Measurements from ENCODE around the gene ELL. TPM values are rescaled to one million over a fixed set of nuclear protein-coding genes. Genes with fewer than 3 reads are reported as not detected.

The ELL gene
- total and polyA plus RNA-seq, 9 of the 15 experiments (the other 6 are each of a cell fraction or from before 2014, with no cell fraction given) = 0.24 to 22.5 (median 4.1) TPM

DNA sequence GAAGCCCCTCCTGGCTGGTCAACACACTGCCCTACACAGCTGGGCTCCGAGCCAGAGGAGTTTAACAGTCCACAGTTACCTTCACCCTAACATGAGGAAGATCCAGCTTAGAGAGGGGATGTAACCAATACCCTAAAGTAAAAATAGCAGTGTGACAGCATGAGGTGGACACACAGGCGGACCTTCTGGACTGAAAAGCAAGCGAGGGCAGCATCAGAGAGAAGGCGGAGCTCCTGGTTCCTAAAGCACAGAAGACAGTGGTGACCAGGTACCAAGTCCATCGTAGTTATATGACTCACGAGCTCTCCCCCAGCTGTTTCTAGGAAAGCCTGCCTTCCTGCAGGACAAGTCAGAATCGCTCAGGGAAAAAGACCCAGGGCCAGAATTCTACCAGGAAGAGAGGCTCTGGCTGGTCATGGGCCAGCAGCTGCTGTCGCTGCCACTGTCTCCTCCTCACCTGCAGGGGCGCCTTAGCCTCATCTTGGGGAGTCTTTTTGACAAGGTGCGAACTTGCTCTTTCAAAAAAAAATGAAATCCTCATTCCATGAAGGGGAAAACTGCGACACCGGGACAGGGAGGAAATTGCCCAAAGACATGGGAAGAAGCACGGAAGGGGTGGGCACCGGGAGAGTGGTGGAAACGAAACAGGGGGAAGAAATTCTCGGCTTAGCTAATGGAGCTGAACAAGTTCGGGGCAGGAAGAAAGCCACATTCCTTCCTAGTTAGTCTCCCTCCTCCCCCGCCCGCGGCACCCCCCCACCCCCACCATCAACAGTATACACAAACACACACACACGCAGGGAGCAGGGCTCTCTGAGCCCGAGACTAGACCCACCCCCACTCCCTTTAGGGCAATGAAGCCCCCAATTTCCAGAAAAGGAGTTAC, 1.7 kb downstream of the ELL start (continued):
- TF ChIP-seq JUND (IDR thresholded peaks at IDR 0.05; ENCODE audit: borderline replicate concordance, low read depth, low read length) = peak; percentile 51; the same call in 1 of the 2 replicates
- no peak for TF ChIP-seq JUND (tag; IDR thresholded peaks at IDR 0.05; ENCODE audit: borderline replicate concordance, low read depth, low read length)
- no peak for TF ChIP-seq RBBP5 (IDR thresholded peaks at IDR 0.05; ENCODE audit: borderline replicate concordance, insufficient read depth, low read length, poor library complexity, severe bottlenecking)
- peak; percentile 57; the same call in 1 of the 2 replicates for TF ChIP-seq KLF16 (IDR thresholded peaks at IDR 0.05)
- TF ChIP-seq SIN3A (IDR thresholded peaks at IDR 0.05; ENCODE audit: borderline replicate concordance in 2 of 2, control insufficient read depth in 1 of 2, low read depth in 2 of 2, low read length in 2 of 2) = no peak
- TF ChIP-seq, protein P1, sequence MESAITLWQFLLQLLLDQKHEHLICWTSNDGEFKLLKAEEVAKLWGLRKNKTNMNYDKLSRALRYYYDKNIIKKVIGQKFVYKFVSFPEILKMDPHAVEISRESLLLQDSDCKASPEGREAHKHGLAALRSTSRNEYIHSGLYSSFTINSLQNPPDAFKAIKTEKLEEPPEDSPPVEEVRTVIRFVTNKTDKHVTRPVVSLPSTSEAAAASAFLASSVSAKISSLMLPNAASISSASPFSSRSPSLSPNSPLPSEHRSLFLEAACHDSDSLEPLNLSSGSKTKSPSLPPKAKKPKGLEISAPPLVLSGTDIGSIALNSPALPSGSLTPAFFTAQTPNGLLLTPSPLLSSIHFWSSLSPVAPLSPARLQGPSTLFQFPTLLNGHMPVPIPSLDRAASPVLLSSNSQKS (CRISPR knock-in tag; IDR thresholded peaks at IDR 0.05) = no peak
- no peak for TF ChIP-seq FOXK1 (CRISPR knock-in tag; IDR thresholded peaks at IDR 0.05; ENCODE audit: borderline replicate concordance)
- TF ChIP-seq ZNF586 (CRISPR knock-in tag; conservative IDR thresholded peaks at IDR 0.05) = no peak
- no peak for TF ChIP-seq E2F4 (CRISPR knock-in tag; IDR thresholded peaks at IDR 0.05; ENCODE audit: low read depth)
- no peak for TF ChIP-seq ZNF277 (CRISPR knock-in tag; IDR thresholded peaks at IDR 0.05; ENCODE audit: borderline replicate concordance)
- TF ChIP-seq RCOR1 (IDR thresholded peaks at IDR 0.05; ENCODE audit: borderline replicate concordance in 1 of 2, low read depth in 2 of 2, low read length in 2 of 2) = peak; percentile 20 to 25; a peak in 1 of 4 replicates
- no peak for TF ChIP-seq ZNF695 (CRISPR knock-in tag; IDR thresholded peaks at IDR 0.05)
- no peak for TF ChIP-seq NCOA1 (IDR thresholded peaks at IDR 0.05; ENCODE audit: low read depth)
- TF ChIP-seq PHF8 (IDR thresholded peaks at IDR 0.05; ENCODE audit: borderline replicate concordance, low read length) = no peak
- no peak for TF ChIP-seq MCM2 (IDR thresholded peaks at IDR 0.05; ENCODE audit: low read depth)
- TF ChIP-seq MAZ (CRISPR knock-in tag; conservative IDR thresholded peaks at IDR 0.05 in 1 of 2, IDR thresholded peaks at IDR 0.05 in 1 of 2) = no peak
- TF ChIP-seq DMBX1 (CRISPR knock-in tag; IDR thresholded peaks at IDR 0.05; ENCODE audit: borderline replicate concordance) = no peak
- TF ChIP-seq SAP30 (IDR thresholded peaks at IDR 0.05; ENCODE audit: borderline replicate concordance, insufficient read depth, low read depth, low read length, poor library complexity, severe bottlenecking) = no peak
- TF ChIP-seq SREBF1 (IDR thresholded peaks at IDR 0.05; ENCODE audit: borderline replicate concordance, low read depth, low read length) = no peak
- peak; percentile 32; the same call in 1 of the 2 replicates for TF ChIP-seq C11orf30 (IDR thresholded peaks at IDR 0.05; ENCODE audit: low read depth)
- TF ChIP-seq, protein P2, sequence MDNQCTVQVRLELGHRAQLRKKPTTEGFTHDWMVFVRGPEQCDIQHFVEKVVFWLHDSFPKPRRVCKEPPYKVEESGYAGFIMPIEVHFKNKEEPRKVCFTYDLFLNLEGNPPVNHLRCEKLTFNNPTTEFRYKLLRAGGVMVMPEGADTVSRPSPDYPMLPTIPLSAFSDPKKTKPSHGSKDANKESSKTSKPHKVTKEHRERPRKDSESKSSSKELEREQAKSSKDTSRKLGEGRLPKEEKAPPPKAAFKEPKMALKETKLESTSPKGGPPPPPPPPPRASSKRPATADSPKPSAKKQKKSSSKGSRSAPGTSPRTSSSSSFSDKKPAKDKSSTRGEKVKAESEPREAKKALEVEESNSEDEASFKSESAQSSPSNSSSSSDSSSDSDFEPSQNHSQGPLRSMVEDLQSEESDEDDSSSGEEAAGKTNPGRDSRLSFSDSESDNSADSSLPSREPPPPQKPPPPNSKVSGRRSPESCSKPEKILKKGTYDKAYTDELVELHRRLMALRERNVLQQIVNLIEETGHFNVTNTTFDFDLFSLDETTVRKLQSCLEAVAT (IDR thresholded peaks at IDR 0.05) = 0 out of 4 replicates have a peak, but pooled peaks of 1 of the 2 experiments have one; percentile 25
